SH-SY5Y (cell line): ENCODE data around the gene MT1H.

Source experiments
- GATA2 ChIP-seq: IDR thresholded peaks from 2 replicates; pipeline ENCODE4 v1.6.1; 2011; ENCODE audit warnings: mild to moderate bottlenecking, low read depth, low read length
- GATA3 ChIP-seq: IDR thresholded peaks from 2 replicates; pipeline ENCODE4 v1.6.1; 2011; ENCODE audit warnings: low read depth, mild to moderate bottlenecking, low read length, moderate library complexity

DNA sequence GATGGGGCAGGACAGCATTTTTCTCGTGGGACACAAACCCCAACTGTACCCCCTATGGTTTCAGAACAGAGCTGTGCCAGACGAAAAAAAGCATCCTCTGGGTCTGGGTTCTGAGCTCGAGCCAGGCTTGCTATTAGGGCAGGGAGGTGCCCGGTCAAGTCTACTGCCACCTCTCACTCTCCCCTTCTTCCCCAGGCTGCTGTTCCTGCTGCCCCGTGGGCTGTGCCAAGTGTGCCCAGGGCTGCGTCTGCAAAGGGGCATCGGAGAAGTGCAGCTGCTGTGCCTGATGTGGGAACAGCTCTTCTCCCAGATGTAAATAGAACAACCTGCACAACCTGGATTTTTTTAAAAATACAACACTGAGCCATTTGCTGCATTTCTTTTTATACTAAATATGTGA, 42.9 kb upstream of the MT1H start:
- no peak for TF ChIP-seq GATA2
- TF ChIP-seq GATA3 = no peak
